C4-2B (cell line): ENCODE results near the gene PTTG1.

Source experiments
- CTCF ChIP-seq: fragments of 450-650 bp; conservative IDR thresholded peaks from 2 replicates; pipeline ENCODE4 v1.5.1; 2017; ENCODE audit warnings: mild to moderate bottlenecking
- ZFX ChIP-seq: fragments of 450-650 bp; IDR thresholded peaks from 2 replicates; pipeline ENCODE4 v1.6.1; 2017

GRCh38 chr5:160395111-160395510 is 26.5 kb upstream of the PTTG1 start:
- TF ChIP-seq CTCF (no peak), ZFX (no peak)
